Measurements from ENCODE around the gene INO80C.

Gene INO80C

GRCh38 chr18:35473562-35473961 lies 24.2 kb downstream of the INO80C start:
- TF ChIP-seq CTCF (IDR thresholded peaks at IDR 0.05; ENCODE audit: low read depth, low read length) (no peak), EZH2phosphoT487 (IDR thresholded peaks at IDR 0.05; ENCODE audit: low read depth) (no peak)
- Histone ChIP-seq H3K79me2 (ENCODE audit: low read length) (no peaks in the 10 kb centered on the region), H3K4me3 (ENCODE audit: low read length) (no peak overlapping the region), H3K36me3 (replicated peaks; ENCODE audit: low read depth, low read length) (peaks cover 7% of the 10 kb centered on the region), H3K9ac (ENCODE audit: low read length) (no peak overlapping the region), H4K20me1 (ENCODE audit: insufficient read depth, low read length) (no peaks in the 10 kb centered on the region), H2AFZ (ENCODE audit: low read depth, low read length) (no peak overlapping the region), H3K4me2 (ENCODE audit: low read length) (no peak overlapping the region), H3K4me1 (ENCODE audit: low read length) (no peaks in the 10 kb centered on the region), H3K27ac (ENCODE audit: low read length) (no peak overlapping the region), H3K27me3 (ENCODE audit: low read depth, low read length) (no peaks in the 10 kb centered on the region), H3K9me3 (ENCODE audit: insufficient read depth, low read length) (no peaks in the 10 kb centered on the region)

- peaks cover 7% of the 10 kb centered on the region for H3K36me3 ChIP-seq (replicated peaks; ENCODE audit: low read depth, low read length)
- no peaks in the 10 kb centered on the region for H3K9me3 ChIP-seq (ENCODE audit: insufficient read depth, low read length)
- no peak overlapping the region for H3K27ac ChIP-seq (ENCODE audit: low read length)
- H3K4me3 ChIP-seq (ENCODE audit: low read length) = no peak overlapping the region
- H3K27me3 ChIP-seq (ENCODE audit: low read depth, low read length) = no peaks in the 10 kb centered on the region
- no peak overlapping the region for H3K9ac ChIP-seq (ENCODE audit: low read length)
- H2AFZ ChIP-seq (ENCODE audit: low read depth, low read length) = no peak overlapping the region
- H4K20me1 ChIP-seq (ENCODE audit: insufficient read depth, low read length) = no peaks in the 10 kb centered on the region
- TF ChIP-seq EZH2phosphoT487 (IDR thresholded peaks at IDR 0.05; ENCODE audit: low read depth) (no peak), CTCF (IDR thresholded peaks at IDR 0.05; ENCODE audit: low read depth, low read length) (no peak)
- H3K4me2 ChIP-seq (ENCODE audit: low read length) = no peak overlapping the region
- H3K4me1 ChIP-seq (ENCODE audit: low read length) = peaks cover 14% of the 10 kb centered on the region
- H3K79me2 ChIP-seq (ENCODE audit: low read length) = no peaks in the 10 kb centered on the region
Measured at GRCh38 chr18:35470435-35470834, 27.3 kb downstream of the INO80C start.

GRCh38 chr18:35469725-35470124 lies 28.0 kb downstream of the INO80C start:
- Histone ChIP-seq H3K4me2 (ENCODE audit: low read length) (no peak overlapping the region), H2AFZ (ENCODE audit: low read depth, low read length) (no peak overlapping the region), H3K36me3 (replicated peaks; ENCODE audit: low read depth, low read length) (peaks cover 7% of the 10 kb centered on the region), H4K20me1 (ENCODE audit: insufficient read depth, low read length) (no peaks in the 10 kb centered on the region), H3K27me3 (ENCODE audit: low read depth, low read length) (no peaks in the 10 kb centered on the region), H3K27ac (ENCODE audit: low read length) (no peak overlapping the region), H3K9me3 (ENCODE audit: insufficient read depth, low read length) (no peaks in the 10 kb centered on the region), H3K4me3 (ENCODE audit: low read length) (no peak overlapping the region), H3K4me1 (ENCODE audit: low read length) (peaks cover 17% of the 10 kb centered on the region), H3K79me2 (ENCODE audit: low read length) (no peaks in the 10 kb centered on the region), H3K9ac (ENCODE audit: low read length) (no peak overlapping the region)
- no peak for TF ChIP-seq CTCF (IDR thresholded peaks at IDR 0.05; ENCODE audit: low read depth, low read length)
- TF ChIP-seq EZH2phosphoT487 (IDR thresholded peaks at IDR 0.05; ENCODE audit: low read depth) = no peak

- Histone ChIP-seq H3K36me3 (replicated peaks; ENCODE audit: low read depth, low read length) (peaks cover 7% of the 10 kb centered on the region), H3K27ac (ENCODE audit: low read length) (no peak overlapping the region), H3K9ac (ENCODE audit: low read length) (no peak overlapping the region), H3K4me3 (ENCODE audit: low read length) (no peak overlapping the region), H3K27me3 (ENCODE audit: low read depth, low read length) (no peaks in the 10 kb centered on the region), H3K4me2 (ENCODE audit: low read length) (no peak overlapping the region), H4K20me1 (ENCODE audit: insufficient read depth, low read length) (no peaks in the 10 kb centered on the region), H3K9me3 (ENCODE audit: insufficient read depth, low read length) (no peaks in the 10 kb centered on the region), H2AFZ (ENCODE audit: low read depth, low read length) (no peak overlapping the region), H3K79me2 (ENCODE audit: low read length) (no peaks in the 10 kb centered on the region), H3K4me1 (ENCODE audit: low read length) (peaks cover 20% of the 10 kb centered on the region)
- TF ChIP-seq CTCF (IDR thresholded peaks at IDR 0.05; ENCODE audit: low read depth, low read length) (no peak), EZH2phosphoT487 (IDR thresholded peaks at IDR 0.05; ENCODE audit: low read depth) (no peak)
Measured at GRCh38 chr18:35468711-35469110, 29.0 kb downstream of the INO80C start.
